ENCODE results near the gene TRIM32. TPM values are rescaled to one million over a fixed set of nuclear protein-coding genes. Genes with fewer than 3 reads are reported as not detected.

The TRIM32 gene
- polyA plus RNA-seq, 1 donor (not counting 4 experiments of a cell fraction or from before 2014, with no cell fraction given), result 21.3 TPM

- no peak overlapping the region for H2AFZ ChIP-seq (ENCODE audit: control insufficient read depth, low read length)
- FAIRE-seq, result no peak
- TF ChIP-seq EZH2 (IDR thresholded peaks at IDR 0.05; ENCODE audit: low read length) (no peak), CTCF (optimal IDR thresholded peaks at IDR 0.05 in 1 of 3, IDR thresholded peaks at IDR 0.05 in 1 of 3, conservative IDR thresholded peaks at IDR 0.05 in 1 of 3; ENCODE audit: extremely low read depth in 1 of 3, insufficient read depth in 2 of 3, low read length in 3 of 3) (no peak)
Measured at GRCh38 chr9:116685166-116685565, 1.9 kb upstream of the TRIM32 start.

DNA sequence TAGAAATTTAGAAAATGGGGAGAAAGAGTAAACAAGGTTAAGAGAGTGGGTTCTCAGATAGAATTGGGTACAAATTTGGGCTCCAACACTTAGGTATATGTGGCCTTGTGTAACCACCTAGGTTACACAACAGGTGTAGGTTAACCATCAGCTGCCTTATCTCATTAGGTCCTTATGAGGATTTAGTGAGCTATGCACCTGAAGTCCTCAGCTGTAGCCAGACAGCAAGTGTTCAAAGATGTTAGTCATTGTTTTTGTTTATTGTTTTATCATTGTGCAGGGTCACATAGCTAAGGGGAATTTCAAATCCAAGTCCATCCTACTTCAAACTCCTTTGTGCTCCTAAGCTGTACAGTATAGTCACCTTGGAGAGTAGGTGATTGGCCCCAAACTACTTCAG, 970 bp upstream of the TRIM32 start:
- Histone ChIP-seq H3K4me1 (ENCODE audit: control insufficient read depth, extremely low read depth, insufficient read depth, low read length) (peaks cover 16% of the 10 kb centered on the region), H3K9ac (ENCODE audit: control insufficient read depth, extremely low read depth, insufficient read depth, low read length) (no peak overlapping the region), H3K79me2 (ENCODE audit: control insufficient read depth, insufficient read depth, low read length) (peaks cover 37% of the 10 kb centered on the region), H3K9me3 (ENCODE audit: control insufficient read depth, low read depth, low read length) (no peaks in the 10 kb centered on the region), H3K27ac (ENCODE audit: control insufficient read depth, insufficient read depth, low read length) (no peak overlapping the region), H3K4me2 (ENCODE audit: control insufficient read depth, extremely low read depth, insufficient read depth, low read depth, low read length) (no peak overlapping the region), H3K36me3 (ENCODE audit: control insufficient read depth in 2 of 2, extremely low read depth in 1 of 2, insufficient read depth in 2 of 2, low read length in 2 of 2) (no peaks in the 10 kb centered on the region), H3K9me1 (ENCODE audit: control insufficient read depth, extremely low read depth, insufficient read depth, low read length) (no peaks in the 10 kb centered on the region), H4K20me1 (ENCODE audit: control insufficient read depth, extremely low read depth, insufficient read depth, low read length) (no peaks in the 10 kb centered on the region), H2AFZ (ENCODE audit: control insufficient read depth, low read length) (no peak overlapping the region), H3K27me3 (ENCODE audit: control insufficient read depth, extremely low read depth, insufficient read depth, low read length) (no peaks in the 10 kb centered on the region), H3K4me3 (ENCODE audit: control insufficient read depth in 2 of 3, extremely low read depth in 1 of 3, insufficient read depth in 2 of 3, low read depth in 1 of 3, low read length in 3 of 3) (no peak overlapping the region)
- dilution Hi-C loops (cut with MboI; ENCODE audit: extremely low pct_ligation_motif_present, low sequenced_read_pairs), result no loop called here
- no peak for TF ChIP-seq EZH2 (IDR thresholded peaks at IDR 0.05; ENCODE audit: low read length)
- DNase-seq (ENCODE audit: low read depth, low spot score) (no peak), FAIRE-seq (peak; percentile 13)

More at GRCh38 chr9:116685166-116685565, 1.9 kb upstream of the TRIM32 start:
- Histone ChIP-seq H3K9ac (ENCODE audit: control insufficient read depth, extremely low read depth, insufficient read depth, low read length) (no peak overlapping the region), H3K4me2 (ENCODE audit: control insufficient read depth, extremely low read depth, insufficient read depth, low read depth, low read length) (no peak overlapping the region), H3K36me3 (ENCODE audit: control insufficient read depth in 2 of 2, extremely low read depth in 1 of 2, insufficient read depth in 2 of 2, low read length in 2 of 2) (no peaks in the 10 kb centered on the region), H3K27ac (ENCODE audit: control insufficient read depth, insufficient read depth, low read length) (no peak overlapping the region), H3K9me1 (ENCODE audit: control insufficient read depth, extremely low read depth, insufficient read depth, low read length) (no peaks in the 10 kb centered on the region), H3K27me3 (ENCODE audit: control insufficient read depth, extremely low read depth, insufficient read depth, low read length) (no peaks in the 10 kb centered on the region), H3K9me3 (ENCODE audit: control insufficient read depth, low read depth, low read length) (no peaks in the 10 kb centered on the region), H4K20me1 (ENCODE audit: control insufficient read depth, extremely low read depth, insufficient read depth, low read length) (no peaks in the 10 kb centered on the region), H3K4me3 (ENCODE audit: control insufficient read depth in 2 of 3, extremely low read depth in 1 of 3, insufficient read depth in 2 of 3, low read depth in 1 of 3, low read length in 3 of 3) (no peak overlapping the region), H3K4me1 (ENCODE audit: control insufficient read depth, extremely low read depth, insufficient read depth, low read length) (peaks cover 16% of the 10 kb centered on the region), H3K79me2 (ENCODE audit: control insufficient read depth, insufficient read depth, low read length) (peaks cover 28% of the 10 kb centered on the region)
- DNase-seq (ENCODE audit: low read depth, low spot score), result no peak
- dilution Hi-C loops (cut with MboI; ENCODE audit: extremely low pct_ligation_motif_present, low sequenced_read_pairs), result no loop called here

- no peaks in the 10 kb centered on the region for H3K27me3 ChIP-seq (ENCODE audit: control insufficient read depth, extremely low read depth, insufficient read depth, low read length)
- peak overlapping the region; percentile 90 for H3K9ac ChIP-seq (ENCODE audit: control insufficient read depth, extremely low read depth, insufficient read depth, low read length)
- no peaks in the 10 kb centered on the region for H4K20me1 ChIP-seq (ENCODE audit: control insufficient read depth, extremely low read depth, insufficient read depth, low read length)
- no peak overlapping the region for H3K27ac ChIP-seq (ENCODE audit: control insufficient read depth, insufficient read depth, low read length)
- FAIRE-seq (no peak), DNase-seq (ENCODE audit: low read depth, low spot score) (no peak)
- peak overlapping the region; percentile 4 to 85 (median 72) for H3K4me3 ChIP-seq (ENCODE audit: control insufficient read depth in 2 of 3, extremely low read depth in 1 of 3, insufficient read depth in 2 of 3, low read depth in 1 of 3, low read length in 3 of 3)
- H3K79me2 ChIP-seq (ENCODE audit: control insufficient read depth, insufficient read depth, low read length), result peaks cover 43% of the 10 kb centered on the region
- H3K9me3 ChIP-seq (ENCODE audit: control insufficient read depth, low read depth, low read length), result no peaks in the 10 kb centered on the region
- H2AFZ ChIP-seq (ENCODE audit: control insufficient read depth, low read length), result peak overlapping the region; percentile 10
- H3K9me1 ChIP-seq (ENCODE audit: control insufficient read depth, extremely low read depth, insufficient read depth, low read length), result no peaks in the 10 kb centered on the region
- H3K4me2 ChIP-seq (ENCODE audit: control insufficient read depth, extremely low read depth, insufficient read depth, low read depth, low read length), result peak overlapping the region; percentile 54
- dilution Hi-C loops (cut with MboI; ENCODE audit: extremely low pct_ligation_motif_present, low sequenced_read_pairs), result no loop called here
- no peak for TF ChIP-seq CTCF (optimal IDR thresholded peaks at IDR 0.05 in 1 of 3, IDR thresholded peaks at IDR 0.05 in 1 of 3, conservative IDR thresholded peaks at IDR 0.05 in 1 of 3; ENCODE audit: extremely low read depth in 1 of 3, insufficient read depth in 2 of 3, low read length in 3 of 3)
- TF ChIP-seq EZH2 (IDR thresholded peaks at IDR 0.05; ENCODE audit: low read length), result no peak
- no peaks in the 10 kb centered on the region for H3K36me3 ChIP-seq (ENCODE audit: control insufficient read depth in 2 of 2, extremely low read depth in 1 of 2, insufficient read depth in 2 of 2, low read length in 2 of 2)
- H3K4me1 ChIP-seq (ENCODE audit: control insufficient read depth, extremely low read depth, insufficient read depth, low read length), result peaks cover 16% of the 10 kb centered on the region
Measured at GRCh38 chr9:116686693-116687073, 422 bp upstream of the TRIM32 start.

Measured in keratinocyte (primary cell).